Loucy (cell line): ENCODE measurements around the gene FNDC1.

Experiments used
- H2AFZ ChIP-seq: fragments of 200-600 bp; sonication (generic); 2 replicates; pipeline ENCODE4 v1.6.0; 2016; ENCODE audit warnings: antibody characterized with exemption, mild to moderate bottlenecking, low read length, moderate library complexity
- H3F3A ChIP-seq: fragments of 200-600 bp; 2 replicates; pipeline ENCODE4 v1.6.0; 2016; ENCODE audit warnings: antibody characterized with exemption, low read depth, mild to moderate bottlenecking
- H3K27me3 ChIP-seq: fragments of 200-600 bp; sonication (generic); 2 replicates; pipeline ENCODE4 v1.6.1; 2014; ENCODE audit warnings: low read length, mild to moderate bottlenecking; ENCODE audit not compliant: insufficient read depth, poor library complexity, severe bottlenecking
- H3K36me3 ChIP-seq: fragments of 200-600 bp; sonication (generic); 2 replicates; pipeline ENCODE4 v1.6.1; 2016; ENCODE audit warnings: low read length; ENCODE audit not compliant: insufficient read depth
- H3K4me1 ChIP-seq: fragments of 200-600 bp; sonication (generic); 2 replicates; pipeline ENCODE4 v1.5.1; 2014; ENCODE audit warnings: low read length, mild to moderate bottlenecking; ENCODE audit not compliant: insufficient read depth, poor library complexity, severe bottlenecking
- H3K4me2 ChIP-seq: fragments of 200-600 bp; sonication (generic); 2 replicates; pipeline ENCODE4 v1.6.0; 2014; ENCODE audit warnings: antibody characterized with exemption, low read length, low read depth, mild to moderate bottlenecking; ENCODE audit not compliant: poor library complexity, severe bottlenecking
- H3K4me3 ChIP-seq: fragments of 200-600 bp; sonication (generic); 2 replicates; pipeline ENCODE4 v1.5.1; 2014; ENCODE audit warnings: low read length, mild to moderate bottlenecking, mixed read lengths; ENCODE audit not compliant: poor library complexity, severe bottlenecking
- H3K79me2 ChIP-seq: fragments of 200-600 bp; sonication (generic); 2 replicates; pipeline ENCODE4 v1.6.1; 2014; ENCODE audit warnings: low read length; ENCODE audit not compliant: insufficient read depth
- H3K9ac ChIP-seq: fragments of 200-600 bp; sonication (generic); 2 replicates; pipeline ENCODE4 v1.6.0; 2014; ENCODE audit warnings: mild to moderate bottlenecking, low read depth, low read length, moderate library complexity; ENCODE audit not compliant: poor library complexity, severe bottlenecking
- H3K9me2 ChIP-seq: fragments of 200-600 bp; sonication (generic); replicated peaks from 2 replicates; pipeline ENCODE4 v1.6.1; 2016; ENCODE audit warnings: low read depth, low read length, mixed read lengths
- H3K9me3 ChIP-seq: fragments of 200-600 bp; sonication (generic); 2 replicates; pipeline ENCODE4 v1.6.1; 2014; ENCODE audit warnings: mild to moderate bottlenecking, antibody characterized with exemption, low read length, low read depth; ENCODE audit not compliant: insufficient read depth
- H4K20me1 ChIP-seq: fragments of 200-600 bp; sonication (generic); 2 replicates; pipeline ENCODE4 v1.6.0; 2014; ENCODE audit warnings: antibody characterized with exemption, low read length, mild to moderate bottlenecking; ENCODE audit not compliant: insufficient read depth, poor library complexity, severe bottlenecking
- EZH2phosphoT487 ChIP-seq: fragments of 200-600 bp; IDR thresholded peaks from 2 replicates; pipeline ENCODE4 v1.6.1; 2018; ENCODE audit warnings: antibody characterized with exemption, mild to moderate bottlenecking, moderate library complexity, borderline replicate concordance
- TF ChIP-seq, protein P1 (sequence below): fragments of 200-600 bp; sonication (generic); conservative IDR thresholded peaks from 2 replicates; pipeline ENCODE4 v1.5.1; 2014; ENCODE audit warnings: mild to moderate bottlenecking, antibody characterized with exemption, low read length

FNDC1 gene

DNA sequence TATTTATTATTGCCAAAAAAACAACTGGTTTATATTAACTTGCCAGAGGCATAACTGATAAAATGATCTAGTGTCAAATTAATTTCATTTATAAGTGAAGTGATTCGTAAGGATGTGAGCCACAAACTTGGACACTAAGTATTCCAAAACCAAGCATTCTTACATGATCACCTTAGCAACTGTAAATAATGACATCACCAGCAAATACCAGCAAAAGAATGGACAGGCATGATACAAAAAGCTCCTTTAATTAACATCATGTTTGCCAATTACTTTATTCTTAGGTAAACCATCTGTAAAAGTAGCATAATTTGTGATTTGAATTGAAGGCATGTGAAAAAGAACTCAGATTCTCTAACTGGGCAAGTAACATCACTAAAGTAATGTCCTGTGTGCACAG, 17.2 kb upstream of the FNDC1 start:
- peaks cover 1% of the 10 kb centered on the region for H3K27me3 ChIP-seq
- H3K36me3 ChIP-seq: no peaks in the 10 kb centered on the region
- no peaks in the 10 kb centered on the region for H3K9me2 ChIP-seq
- H3K9me3 ChIP-seq: no peaks in the 10 kb centered on the region
- no peaks in the 10 kb centered on the region for H4K20me1 ChIP-seq
- TF ChIP-seq, protein P1, sequence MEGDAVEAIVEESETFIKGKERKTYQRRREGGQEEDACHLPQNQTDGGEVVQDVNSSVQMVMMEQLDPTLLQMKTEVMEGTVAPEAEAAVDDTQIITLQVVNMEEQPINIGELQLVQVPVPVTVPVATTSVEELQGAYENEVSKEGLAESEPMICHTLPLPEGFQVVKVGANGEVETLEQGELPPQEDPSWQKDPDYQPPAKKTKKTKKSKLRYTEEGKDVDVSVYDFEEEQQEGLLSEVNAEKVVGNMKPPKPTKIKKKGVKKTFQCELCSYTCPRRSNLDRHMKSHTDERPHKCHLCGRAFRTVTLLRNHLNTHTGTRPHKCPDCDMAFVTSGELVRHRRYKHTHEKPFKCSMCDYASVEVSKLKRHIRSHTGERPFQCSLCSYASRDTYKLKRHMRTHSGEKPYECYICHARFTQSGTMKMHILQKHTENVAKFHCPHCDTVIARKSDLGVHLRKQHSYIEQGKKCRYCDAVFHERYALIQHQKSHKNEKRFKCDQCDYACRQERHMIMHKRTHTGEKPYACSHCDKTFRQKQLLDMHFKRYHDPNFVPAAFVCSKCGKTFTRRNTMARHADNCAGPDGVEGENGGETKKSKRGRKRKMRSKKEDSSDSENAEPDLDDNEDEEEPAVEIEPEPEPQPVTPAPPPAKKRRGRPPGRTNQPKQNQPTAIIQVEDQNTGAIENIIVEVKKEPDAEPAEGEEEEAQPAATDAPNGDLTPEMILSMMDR: no peak
- TF ChIP-seq EZH2phosphoT487: no peak
- H3K9ac ChIP-seq: no peak overlapping the region
- H3K4me1 ChIP-seq: no peaks in the 10 kb centered on the region
- no peaks in the 10 kb centered on the region for H3K79me2 ChIP-seq
- no peak overlapping the region for H3K4me2 ChIP-seq
- H3F3A ChIP-seq: no peaks in the 10 kb centered on the region
- H3K4me3 ChIP-seq: no peak overlapping the region
- H2AFZ ChIP-seq: no peak overlapping the region

DNA sequence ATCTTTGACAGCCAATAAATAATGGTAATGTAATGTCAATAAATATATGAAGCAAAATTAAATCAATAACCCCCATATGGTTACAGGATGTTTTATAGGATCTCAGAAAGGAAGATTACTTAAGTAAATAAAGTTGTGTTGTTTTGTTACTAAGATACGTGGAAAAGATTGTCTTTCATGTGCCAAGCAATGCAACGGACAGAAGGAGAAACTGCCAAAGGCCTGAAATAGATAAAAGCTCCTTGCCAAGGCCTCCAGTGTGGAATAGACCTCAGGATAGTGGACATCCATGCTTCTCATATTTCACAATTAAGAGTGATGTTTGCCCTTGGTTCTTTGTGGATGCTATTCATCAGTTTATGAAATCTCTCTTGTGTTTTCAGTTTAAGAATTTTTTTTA, 16.4 kb upstream of the FNDC1 start:
- Histone ChIP-seq H3F3A (no peaks in the 10 kb centered on the region), H3K4me2 (no peak overlapping the region), H3K36me3 (no peaks in the 10 kb centered on the region), H3K9ac (no peak overlapping the region), H3K4me1 (no peaks in the 10 kb centered on the region), H3K27me3 (no peaks in the 10 kb centered on the region), H3K79me2 (no peaks in the 10 kb centered on the region), H3K9me3 (no peaks in the 10 kb centered on the region), H4K20me1 (no peaks in the 10 kb centered on the region), H3K4me3 (no peak overlapping the region), H3K9me2 (no peaks in the 10 kb centered on the region), H2AFZ (no peak overlapping the region)
- no peak for TF ChIP-seq EZH2phosphoT487
- TF ChIP-seq, protein P1: no peak

DNA sequence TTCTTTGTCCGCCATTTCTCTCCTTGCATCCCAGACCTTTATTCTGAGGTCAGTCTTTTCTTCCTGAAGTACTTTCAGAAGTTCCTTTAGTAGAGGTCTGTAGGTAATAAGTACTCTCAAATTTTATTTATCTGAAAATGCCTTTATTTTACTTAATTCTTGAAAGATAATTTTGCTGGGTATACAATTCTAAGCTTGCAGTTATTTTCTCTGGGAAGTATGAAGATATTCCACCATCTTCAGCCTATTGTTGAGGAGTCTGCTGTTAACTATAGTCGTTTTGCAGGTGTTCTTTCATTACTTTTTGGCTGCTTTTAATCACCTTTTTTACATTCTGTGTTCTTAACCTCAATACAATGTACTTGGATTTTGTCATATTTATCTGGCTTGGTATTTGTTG, 13.5 kb upstream of the FNDC1 start:
- H3K4me2 ChIP-seq: no peak overlapping the region
- H3K4me3 ChIP-seq: no peak overlapping the region
- H3F3A ChIP-seq: no peaks in the 10 kb centered on the region
- no peaks in the 10 kb centered on the region; the same call in 1 of the 2 replicates for H3K9me3 ChIP-seq
- H3K9ac ChIP-seq: no peak overlapping the region
- H3K36me3 ChIP-seq: no peaks in the 10 kb centered on the region
- H2AFZ ChIP-seq: no peak overlapping the region
- no peaks in the 10 kb centered on the region for H3K9me2 ChIP-seq
- no peaks in the 10 kb centered on the region for H3K79me2 ChIP-seq
- no peak for TF ChIP-seq EZH2phosphoT487
- TF ChIP-seq, protein P1: no peak
- no peaks in the 10 kb centered on the region for H3K4me1 ChIP-seq
- H3K27me3 ChIP-seq: no peaks in the 10 kb centered on the region
- H4K20me1 ChIP-seq: no peaks in the 10 kb centered on the region
